Prostate gland (tissue), 2 donors: ENCODE results near the gene FBH1.
A peak's percentile ranks its signal among the peaks of the same experiment; 100 is the strongest.

ENCODE experiments used
- POLR2A ChIP-seq: fragments of 450-650 bp; IDR thresholded peaks from one replicate; pipeline ENCODE4 v1.6.1; 2016; ENCODE audit warnings: antibody characterized with exemption, mild to moderate bottlenecking
- POLR2AphosphoS5 ChIP-seq: sonication (generic); formaldehyde crosslinking; IDR thresholded peaks from one replicate; pipeline ENCODE4 v1.6.1; 2017; ENCODE audit warnings: antibody characterized with exemption
- TF ChIP-seq, protein P1 (sequence below), 4 experiments: fragments of 200-600 bp in 2 of 4; fragments of 450-650 bp in 2 of 4; sonication (generic) in 2 of 4; IDR thresholded peaks; 1 replicate in 3 of 4; 2 replicates in 1 of 4; pipeline ENCODE4 v1.5.1; 2016 to 2019; ENCODE audit warnings: antibody characterized with exemption in 4 of 4, mild to moderate bottlenecking in 2 of 4, moderate library complexity in 2 of 4

DNA sequence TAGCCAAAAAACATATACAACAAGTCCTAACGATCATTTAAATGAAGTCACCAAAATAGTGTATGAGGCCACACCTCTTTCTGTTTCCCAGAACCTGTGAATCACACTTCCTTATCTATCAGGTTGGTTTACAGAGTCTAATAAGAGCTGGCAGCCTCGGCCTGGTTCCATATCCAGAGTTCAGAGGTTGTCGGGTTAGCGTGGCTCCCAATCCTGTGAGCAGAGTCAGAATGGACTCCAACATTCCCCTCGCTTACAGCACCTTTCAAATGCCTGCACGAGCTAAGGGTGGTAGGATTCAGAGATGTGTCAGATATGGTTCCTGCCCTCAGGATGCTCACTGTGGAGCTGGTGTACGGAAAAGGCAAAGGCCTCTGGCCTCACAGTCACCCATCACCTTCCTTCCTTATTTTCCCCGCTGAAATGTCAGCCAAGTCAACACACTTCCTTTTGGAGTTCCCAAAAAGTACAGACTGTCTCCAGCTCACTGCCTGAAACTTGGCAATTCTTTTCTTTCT lies 81.3 kb downstream of the FBH1 start:
- TF ChIP-seq POLR2AphosphoS5, result peak; percentile 50
- TF ChIP-seq POLR2A, result no peak
- TF ChIP-seq, protein P1, sequence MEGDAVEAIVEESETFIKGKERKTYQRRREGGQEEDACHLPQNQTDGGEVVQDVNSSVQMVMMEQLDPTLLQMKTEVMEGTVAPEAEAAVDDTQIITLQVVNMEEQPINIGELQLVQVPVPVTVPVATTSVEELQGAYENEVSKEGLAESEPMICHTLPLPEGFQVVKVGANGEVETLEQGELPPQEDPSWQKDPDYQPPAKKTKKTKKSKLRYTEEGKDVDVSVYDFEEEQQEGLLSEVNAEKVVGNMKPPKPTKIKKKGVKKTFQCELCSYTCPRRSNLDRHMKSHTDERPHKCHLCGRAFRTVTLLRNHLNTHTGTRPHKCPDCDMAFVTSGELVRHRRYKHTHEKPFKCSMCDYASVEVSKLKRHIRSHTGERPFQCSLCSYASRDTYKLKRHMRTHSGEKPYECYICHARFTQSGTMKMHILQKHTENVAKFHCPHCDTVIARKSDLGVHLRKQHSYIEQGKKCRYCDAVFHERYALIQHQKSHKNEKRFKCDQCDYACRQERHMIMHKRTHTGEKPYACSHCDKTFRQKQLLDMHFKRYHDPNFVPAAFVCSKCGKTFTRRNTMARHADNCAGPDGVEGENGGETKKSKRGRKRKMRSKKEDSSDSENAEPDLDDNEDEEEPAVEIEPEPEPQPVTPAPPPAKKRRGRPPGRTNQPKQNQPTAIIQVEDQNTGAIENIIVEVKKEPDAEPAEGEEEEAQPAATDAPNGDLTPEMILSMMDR (IDR thresholded peaks at IDR 0.05), result no peak
